Measurements from ENCODE around the gene KAT7.

Gene KAT7

DNA sequence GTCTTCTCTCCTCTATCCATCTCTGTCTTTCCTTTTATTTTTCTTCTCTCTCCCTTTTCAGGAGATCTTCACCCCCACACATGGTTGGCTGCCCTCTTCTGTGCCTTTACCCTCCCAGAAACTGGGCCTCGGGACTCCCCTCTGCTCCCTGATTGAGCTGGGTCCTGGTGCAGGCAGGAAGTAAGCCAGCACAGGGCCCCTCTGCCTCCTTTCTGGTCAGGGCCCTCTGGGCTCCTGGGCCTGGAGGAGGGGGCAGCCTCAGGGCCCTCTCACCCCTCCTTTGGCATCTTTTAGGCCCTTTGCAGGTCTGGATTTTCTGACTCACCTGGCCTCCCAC is 80.5 kb downstream of the KAT7 start:
- no peak for DNase-seq (ENCODE audit: low read depth)
- no peak overlapping the region for H3K4me3 ChIP-seq (replicated peaks; ENCODE audit: low read depth, low read length)
- TF ChIP-seq, protein P1, sequence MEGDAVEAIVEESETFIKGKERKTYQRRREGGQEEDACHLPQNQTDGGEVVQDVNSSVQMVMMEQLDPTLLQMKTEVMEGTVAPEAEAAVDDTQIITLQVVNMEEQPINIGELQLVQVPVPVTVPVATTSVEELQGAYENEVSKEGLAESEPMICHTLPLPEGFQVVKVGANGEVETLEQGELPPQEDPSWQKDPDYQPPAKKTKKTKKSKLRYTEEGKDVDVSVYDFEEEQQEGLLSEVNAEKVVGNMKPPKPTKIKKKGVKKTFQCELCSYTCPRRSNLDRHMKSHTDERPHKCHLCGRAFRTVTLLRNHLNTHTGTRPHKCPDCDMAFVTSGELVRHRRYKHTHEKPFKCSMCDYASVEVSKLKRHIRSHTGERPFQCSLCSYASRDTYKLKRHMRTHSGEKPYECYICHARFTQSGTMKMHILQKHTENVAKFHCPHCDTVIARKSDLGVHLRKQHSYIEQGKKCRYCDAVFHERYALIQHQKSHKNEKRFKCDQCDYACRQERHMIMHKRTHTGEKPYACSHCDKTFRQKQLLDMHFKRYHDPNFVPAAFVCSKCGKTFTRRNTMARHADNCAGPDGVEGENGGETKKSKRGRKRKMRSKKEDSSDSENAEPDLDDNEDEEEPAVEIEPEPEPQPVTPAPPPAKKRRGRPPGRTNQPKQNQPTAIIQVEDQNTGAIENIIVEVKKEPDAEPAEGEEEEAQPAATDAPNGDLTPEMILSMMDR (IDR thresholded peaks at IDR 0.05; ENCODE audit: low read length, missing control alignments), result no peak

DNA sequence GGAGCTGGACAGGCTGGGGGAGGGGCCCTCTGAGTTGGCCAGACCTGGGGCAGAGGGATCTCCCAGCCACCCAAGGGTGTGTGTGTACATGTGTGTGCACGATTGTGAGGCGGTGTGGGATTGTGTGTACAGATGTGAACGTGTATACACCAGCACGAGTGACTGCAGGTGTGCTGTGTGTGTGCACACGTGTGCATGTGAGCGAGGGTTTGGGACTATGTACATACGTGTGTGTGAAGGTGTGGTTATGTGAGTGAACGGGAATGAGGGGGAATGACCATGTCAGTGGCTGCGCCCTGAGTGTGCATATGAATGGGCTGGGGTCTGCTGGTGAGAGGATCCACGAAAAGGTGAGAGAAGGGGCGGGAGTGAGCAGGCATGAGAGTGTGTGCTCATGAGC is 81.8 kb downstream of the KAT7 start:
- no peak overlapping the region for H3K4me3 ChIP-seq (replicated peaks; ENCODE audit: low read depth, low read length)
- DNase-seq (ENCODE audit: low read depth), result no peak
- TF ChIP-seq, protein P1 (IDR thresholded peaks at IDR 0.05; ENCODE audit: low read length, missing control alignments), result no peak

DNA sequence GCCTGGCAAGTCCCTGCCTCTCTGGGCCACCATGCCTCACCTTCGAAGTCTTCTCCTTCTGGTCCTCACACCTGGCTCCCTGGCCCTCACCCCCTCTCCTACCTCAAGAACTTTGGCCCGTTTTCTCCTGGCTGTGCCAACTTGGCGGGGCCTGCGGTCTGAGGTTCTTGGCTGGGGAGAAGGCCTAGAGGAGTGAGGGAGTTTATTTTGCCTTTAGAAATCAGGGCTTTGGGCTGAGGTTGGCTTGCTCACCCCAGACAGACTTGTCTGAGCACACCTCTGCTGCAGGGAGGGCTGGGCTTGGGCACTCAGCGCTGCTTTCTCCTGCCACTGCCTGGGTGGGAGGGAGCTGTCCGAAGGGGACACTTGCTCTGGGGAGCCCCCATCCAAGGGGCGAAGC is 82.7 kb downstream of the KAT7 start:
- TF ChIP-seq, protein P1 (IDR thresholded peaks at IDR 0.05; ENCODE audit: low read length, missing control alignments), result no peak
- no peak overlapping the region for H3K4me3 ChIP-seq (replicated peaks; ENCODE audit: low read depth, low read length)
- no peak for DNase-seq (ENCODE audit: low read depth)

DNA sequence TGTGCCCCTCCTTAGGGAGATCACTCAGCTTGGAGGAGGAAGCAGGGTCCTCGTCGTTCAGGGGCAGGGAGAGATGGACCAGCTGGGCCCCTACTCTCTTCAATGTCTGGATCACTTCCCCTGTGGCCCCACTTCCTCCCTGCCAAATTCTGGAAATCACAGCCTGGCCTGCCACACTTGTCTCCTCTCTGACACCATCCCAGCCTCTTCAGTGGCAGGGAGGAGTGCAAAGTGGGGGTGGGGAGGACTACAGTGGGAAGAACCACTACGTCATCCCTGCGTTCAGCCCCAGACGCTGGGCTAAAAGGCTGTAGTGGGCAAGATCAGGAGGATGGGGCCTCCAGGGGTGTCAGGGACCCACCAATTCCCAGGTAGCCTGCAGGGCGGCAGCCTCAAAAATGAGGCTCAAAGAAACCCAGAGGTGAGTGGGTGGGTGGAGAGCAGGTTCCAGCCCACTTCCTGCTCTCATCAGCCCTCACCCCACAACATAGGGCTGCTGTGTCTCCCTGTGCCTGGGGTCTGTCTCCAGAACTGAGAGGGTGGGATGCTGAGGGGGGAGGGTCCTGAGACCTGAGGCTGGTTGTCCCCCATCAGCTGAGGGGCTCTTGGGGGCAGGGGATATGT is 84.4 kb downstream of the KAT7 start:
- H3K4me3 ChIP-seq (replicated peaks; ENCODE audit: low read depth, low read length), result no peak overlapping the region
- TF ChIP-seq, protein P1 (IDR thresholded peaks at IDR 0.05; ENCODE audit: low read length, missing control alignments), result no peak
- no peak for DNase-seq (ENCODE audit: low read depth)

DNA sequence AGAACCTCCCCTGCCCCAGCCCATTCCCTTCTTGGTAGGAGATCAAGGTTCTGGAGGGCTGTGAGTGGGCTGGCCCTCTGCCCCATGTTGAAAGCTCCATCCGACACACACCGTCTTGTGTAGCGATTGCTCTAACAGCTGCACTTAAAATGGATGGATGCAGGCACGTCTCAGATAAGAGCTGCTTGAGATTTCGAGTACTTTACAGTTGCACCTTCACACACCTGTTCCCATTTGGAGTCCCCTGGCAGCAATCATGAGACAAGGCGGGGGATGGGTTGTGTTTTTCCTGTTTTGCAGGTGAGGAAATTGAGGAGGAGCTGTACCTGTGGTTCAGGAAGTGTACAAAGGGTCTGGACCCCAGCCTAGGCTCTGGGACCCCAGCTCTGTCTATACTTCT is 85.0 kb downstream of the KAT7 start:
- no peak overlapping the region for H3K4me3 ChIP-seq (replicated peaks; ENCODE audit: low read depth, low read length)
- TF ChIP-seq, protein P1 (IDR thresholded peaks at IDR 0.05; ENCODE audit: low read length, missing control alignments), result no peak
- DNase-seq (ENCODE audit: low read depth), result no peak

DNA sequence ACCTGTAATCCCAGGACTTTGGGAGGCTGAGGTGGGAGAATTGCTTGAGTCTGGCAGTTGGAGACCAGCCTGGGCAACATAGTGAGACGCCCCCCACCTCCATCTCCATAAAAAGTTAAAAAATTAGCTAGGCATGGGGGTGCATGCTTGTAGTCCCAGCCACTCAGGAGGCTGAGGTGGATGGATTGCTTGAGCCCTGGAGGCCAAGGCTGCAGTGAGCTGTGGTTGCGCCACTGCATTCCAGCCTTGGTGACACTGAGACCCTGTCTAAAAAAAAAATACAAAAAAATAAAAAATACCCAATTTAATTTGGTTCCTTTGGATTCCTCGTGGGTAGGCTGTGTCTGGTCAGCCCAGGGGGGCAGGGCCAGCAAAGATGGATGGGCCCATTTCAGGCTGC is 85.4 kb downstream of the KAT7 start:
- H3K4me3 ChIP-seq (replicated peaks; ENCODE audit: low read depth, low read length), result no peak overlapping the region
- TF ChIP-seq, protein P1 (IDR thresholded peaks at IDR 0.05; ENCODE audit: low read length, missing control alignments), result no peak
- DNase-seq (ENCODE audit: low read depth), result no peak

DNA sequence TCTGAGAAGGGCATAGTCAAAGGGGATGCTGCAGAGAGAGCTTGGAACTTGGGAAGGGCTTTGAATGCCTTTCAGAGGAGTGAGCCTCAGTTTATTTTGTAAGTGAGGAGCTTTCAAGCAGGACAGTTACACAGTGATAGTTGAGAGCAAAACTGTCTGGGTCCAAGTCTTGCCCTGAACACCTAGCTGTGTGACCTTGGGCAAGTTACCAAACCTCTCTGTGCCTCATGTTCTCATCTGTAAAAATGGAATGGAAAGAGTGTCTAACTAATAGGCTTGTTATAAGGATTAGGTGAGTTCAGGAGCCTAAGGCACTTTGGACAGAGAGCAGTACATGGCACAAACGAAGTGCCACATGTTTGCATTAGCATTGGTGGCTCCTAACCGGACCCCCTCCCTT is 86.4 kb downstream of the KAT7 start:
- TF ChIP-seq, protein P1 (IDR thresholded peaks at IDR 0.05; ENCODE audit: low read length, missing control alignments), result no peak
- no peak for DNase-seq (ENCODE audit: low read depth)
- no peak overlapping the region for H3K4me3 ChIP-seq (replicated peaks; ENCODE audit: low read depth, low read length)
